Pancreas (tissue), 10 donors: ENCODE results near the gene ITPK1. TPM values are rescaled to one million over a fixed set of nuclear protein-coding genes. Genes with fewer than 3 reads are reported as not detected.
A peak's percentile ranks its signal among the peaks of the same experiment; 100 is the strongest.

Experiments
- ATAC-seq, 4 donors: fragments of 200-7000 bp; cut with Tn5 transposase; one replicate each; pipeline versions ENCODE4 v1.8.0 to v1.9.1; 2020; ENCODE audit warnings: mild to moderate bottlenecking in 4 of 4, moderate library complexity in 4 of 4
- DNase-seq, 6 donors: peaks; one replicate each; pipeline ENCODE4 v3.0.0-alpha.2; 2020
- FAIRE-seq: peaks from 2 replicates; lab custom pipeline; 2012; peaks lifted over from hg19 to GRCh38; lab: Jason Lieb, UNC
- H3K27ac ChIP-seq, 4 donors: fragments of 200-600 bp; sonication (generic); 1 replicate in 3 of 4; 2 replicates in 1 of 4; pipeline versions ENCODE4 v1.5.0 to v1.8.0; 2020
- H3K27me3 ChIP-seq, 4 donors: fragments of 200-600 bp; one replicate each; pipeline ENCODE4 v1.8.0; 2021
- H3K36me3 ChIP-seq, 3 donors: fragments of 200-600 bp; sonication (generic) in 1 of 3; one replicate each; pipeline versions ENCODE4 v1.5.0 to v1.8.0; 2020 to 2021
- H3K4me1 ChIP-seq, 3 donors: fragments of 200-600 bp; one replicate each; pipeline ENCODE4 v1.8.0; 2021
- H3K4me3 ChIP-seq, 4 donors: fragments of 200-600 bp; sonication (generic) in 2 of 4; one replicate each; pipeline versions ENCODE4 v1.5.0 to v1.8.0; 2020 to 2021
- H3K9me3 ChIP-seq, 4 donors: fragments of 200-600 bp; one replicate each; pipeline ENCODE4 v1.8.0; 2021
- CTCF ChIP-seq, 4 donors: fragments of 200-600 bp; sonication (generic) in 3 of 4; IDR thresholded peaks; one replicate each; pipeline versions ENCODE4 v1.5.0 to v1.8.0; 2021; ENCODE audit warnings: antibody characterized with exemption in 4 of 4
- whole genome bisulfite sequencing, 2 donors: extraction: QIAGEN DNeasy Blood & Tissue Kit; methylation state at CpG; one replicate each; pipeline ENCODE4 v1.1.7; 2013; 5-methylcytosine and 5-hydroxymethylcytosine counted together
- intact Hi-C, 3 donors: fragments of 100-400 bp; cut with DNase I; formaldehyde crosslinking; loops; one replicate each; pipeline versions ENCODE4 v1.11.1 to v1.14.2; 2022
- polyA plus RNA-seq, 2 donors: library from polyadenylated mRNA; stranded (reverse); fragments of 200-250 nt; gene quantifications; one replicate each; pipeline ENCODE4 v1.2.3, GENCODE V29; 2013
- total RNA-seq, 6 donors: library from RNA; stranded (reverse); fragmentation: NEBNext Ultra II Directional in 4 of 6; extraction: Animal tissue kit (Norgen Biotek cat#: 25700) in 4 of 6; gene quantifications; one replicate each; pipeline versions ENCODE4 v1.2.1 to v1.2.4, GENCODE V29; 2021 to 2023
- donor health status: healthy with polysubstance abuse.
- donor health status: DM: no; HTN: no; CAD: no; lungs with moderate emphysema.
- donor health status: DM: no; HTN: no; CAD: no.
- donor health status: control.
- donor health status: control.
- donor health status: Bipolar disorder and iron deficiency.
- donor health status: DM: yes; HTN: yes; CAD: no.
- donor health status: DM: no; HTN: no; CAD: no.
- donor health status: DM: no; HTN: no; CAD: no.
- donor health status: DM: yes; HTN: yes; CAD: no.

ITPK1 gene
- total and polyA plus RNA-seq, 8 donors: 23.2 to 38.3 (median 33.0) TPM

DNA sequence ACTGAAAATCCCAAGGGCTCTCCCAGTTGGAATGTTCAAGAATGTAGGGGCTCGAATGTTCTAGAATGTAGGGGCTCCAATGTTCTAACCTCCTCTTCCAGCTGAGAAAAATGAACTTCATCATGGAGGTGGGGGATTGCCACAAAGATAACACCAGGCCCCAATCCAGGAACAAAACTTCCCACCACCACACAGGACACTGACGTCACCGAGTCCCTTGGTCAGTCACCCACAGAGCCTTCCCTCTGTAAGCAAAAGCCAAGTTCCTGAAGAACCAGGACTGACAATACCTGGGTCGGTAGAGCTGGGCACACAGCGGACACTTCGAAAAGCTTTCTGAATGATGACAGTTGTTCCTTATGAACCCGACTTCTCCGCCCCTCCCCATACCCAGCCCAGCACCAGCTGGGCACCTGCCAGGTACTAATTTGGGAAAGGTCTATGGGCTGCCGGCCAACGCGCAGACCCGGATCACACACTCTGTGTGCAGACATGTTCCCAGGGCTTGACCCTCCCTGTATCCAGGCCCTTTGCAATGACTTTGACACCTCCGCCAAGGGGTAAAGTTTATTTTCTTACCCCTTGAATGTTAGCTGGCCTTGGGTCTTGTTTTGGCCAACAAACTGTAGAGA, 18.9 kb downstream of the ITPK1 start:
- FAIRE-seq: no peak
- Histone ChIP-seq H3K27ac (no peak overlapping the region), H3K4me3 (no peak overlapping the region), H3K4me1 (peaks cover 6 to 19% (median 11%) of the 10 kb centered on the region in 3 donors), H3K27me3 (no peaks in the 10 kb centered on the region), H3K9me3 (no peaks in the 10 kb centered on the region), H3K36me3 (no peaks in the 10 kb centered on the region)
- 60 to 67% methylated on average over 13 of the region's 13 CpGs for WGBS, 2 donors
- DNase-seq: peak in 1 of 6 donors; percentile 35
- intact Hi-C loops: no loop called here
- TF ChIP-seq CTCF (IDR thresholded peaks at IDR 0.05): no peak
- ATAC-seq: no peak

DNA sequence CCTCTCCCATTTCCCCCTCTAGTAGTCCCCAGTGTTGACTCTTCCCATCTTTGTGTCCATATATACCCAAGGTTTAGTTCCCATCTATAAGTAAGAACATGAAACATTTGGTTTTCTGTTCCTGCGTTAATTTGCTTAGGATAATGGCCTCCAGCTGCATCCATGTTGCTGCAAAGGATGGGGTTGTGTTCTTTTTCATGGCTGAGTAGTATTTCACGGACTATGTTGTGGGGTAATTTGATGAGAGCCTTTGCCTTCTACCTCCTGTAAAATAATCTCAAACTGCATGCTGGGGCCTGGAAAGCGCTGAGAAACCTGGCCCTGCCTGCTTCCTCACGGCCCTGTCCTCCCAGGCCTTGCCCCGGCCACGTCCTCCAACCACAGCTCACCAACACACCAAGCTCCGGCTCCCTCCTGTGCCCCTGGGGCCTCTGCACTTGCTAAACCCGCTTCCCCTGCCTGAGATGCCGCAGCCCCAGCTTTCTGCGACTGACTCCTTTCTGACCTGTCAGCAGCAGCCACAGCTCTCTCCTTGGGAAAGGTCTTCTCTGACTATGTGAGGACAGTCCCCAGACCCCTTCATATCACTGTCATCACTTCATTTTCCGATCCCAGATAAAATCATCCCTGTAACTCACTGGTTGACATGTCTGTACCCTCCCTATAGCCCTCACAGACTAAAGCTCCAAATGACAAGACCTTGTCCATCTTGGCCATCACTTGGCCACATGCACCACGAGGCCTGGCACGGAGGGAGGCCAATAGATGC, 19.8 kb downstream of the ITPK1 start:
- no peak overlapping the region for H3K4me3 ChIP-seq
- peak in 1 of 6 donors; percentile 54 for DNase-seq
- WGBS, 2 donors: 92 to 97% methylated on average over 13 of the region's 13 CpGs
- FAIRE-seq: no peak
- H3K36me3 ChIP-seq: no peaks in the 10 kb centered on the region
- no peak for ATAC-seq
- H3K4me1 ChIP-seq: peaks cover 6 to 19% (median 11%) of the 10 kb centered on the region in 3 donors
- no peaks in the 10 kb centered on the region for H3K9me3 ChIP-seq
- no peak for TF ChIP-seq CTCF (IDR thresholded peaks at IDR 0.05)
- intact Hi-C loops: no loop called here
- no peak overlapping the region for H3K27ac ChIP-seq
- no peaks in the 10 kb centered on the region for H3K27me3 ChIP-seq

DNA sequence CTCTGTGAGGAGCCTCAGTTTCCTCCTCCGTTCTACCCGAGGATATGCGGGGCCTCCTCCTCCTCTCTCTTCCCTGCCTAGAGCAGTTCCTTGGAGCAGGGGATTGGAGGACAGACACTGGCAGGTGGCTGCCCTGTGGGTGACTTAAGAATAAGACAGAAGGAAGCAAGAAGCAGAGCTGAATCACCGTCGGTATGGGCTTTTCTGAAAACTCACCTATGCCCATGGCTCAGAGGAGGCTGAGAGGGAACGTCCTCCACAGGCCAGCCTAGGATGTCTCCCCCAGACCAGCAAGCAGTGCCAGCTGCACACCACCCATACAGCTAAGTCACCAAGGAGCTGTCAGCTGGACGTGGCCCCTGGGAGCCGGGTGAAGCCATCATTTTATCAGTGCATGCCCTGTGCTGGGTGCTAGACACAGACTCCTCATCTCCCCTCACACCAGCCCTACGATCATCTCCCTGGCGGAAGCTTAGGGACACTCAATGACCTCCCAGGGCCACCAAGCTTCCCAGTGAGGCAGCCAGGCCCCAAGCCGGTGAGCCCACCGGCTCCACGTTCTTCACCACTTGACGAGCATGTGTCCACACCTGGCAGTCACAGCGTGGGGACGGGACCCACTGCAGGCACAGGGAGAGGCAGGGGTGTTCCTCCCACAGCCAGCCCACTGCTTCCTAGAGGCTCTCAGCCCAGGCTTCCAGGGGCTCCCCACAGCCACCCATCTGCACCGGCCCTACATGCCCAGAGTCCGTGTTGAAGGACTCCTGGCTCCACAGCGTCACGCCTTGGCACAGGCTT, 21.4 kb downstream of the ITPK1 start:
- Histone ChIP-seq H3K4me1 (peaks cover under 1 to 13% (median 4%) of the 10 kb centered on the region in 3 donors), H3K4me3 (no peak overlapping the region), H3K9me3 (no peaks in the 10 kb centered on the region), H3K36me3 (no peaks in the 10 kb centered on the region), H3K27me3 (no peaks in the 10 kb centered on the region), H3K27ac (no peak overlapping the region)
- 92% methylated on average over 20 of the region's 20 CpGs for WGBS, 2 donors
- ATAC-seq (no peak), DNase-seq (peak in 1 of 6 donors; percentile 69), FAIRE-seq (no peak)
- TF ChIP-seq CTCF (IDR thresholded peaks at IDR 0.05): no peak
- intact Hi-C loops: no loop called here

DNA sequence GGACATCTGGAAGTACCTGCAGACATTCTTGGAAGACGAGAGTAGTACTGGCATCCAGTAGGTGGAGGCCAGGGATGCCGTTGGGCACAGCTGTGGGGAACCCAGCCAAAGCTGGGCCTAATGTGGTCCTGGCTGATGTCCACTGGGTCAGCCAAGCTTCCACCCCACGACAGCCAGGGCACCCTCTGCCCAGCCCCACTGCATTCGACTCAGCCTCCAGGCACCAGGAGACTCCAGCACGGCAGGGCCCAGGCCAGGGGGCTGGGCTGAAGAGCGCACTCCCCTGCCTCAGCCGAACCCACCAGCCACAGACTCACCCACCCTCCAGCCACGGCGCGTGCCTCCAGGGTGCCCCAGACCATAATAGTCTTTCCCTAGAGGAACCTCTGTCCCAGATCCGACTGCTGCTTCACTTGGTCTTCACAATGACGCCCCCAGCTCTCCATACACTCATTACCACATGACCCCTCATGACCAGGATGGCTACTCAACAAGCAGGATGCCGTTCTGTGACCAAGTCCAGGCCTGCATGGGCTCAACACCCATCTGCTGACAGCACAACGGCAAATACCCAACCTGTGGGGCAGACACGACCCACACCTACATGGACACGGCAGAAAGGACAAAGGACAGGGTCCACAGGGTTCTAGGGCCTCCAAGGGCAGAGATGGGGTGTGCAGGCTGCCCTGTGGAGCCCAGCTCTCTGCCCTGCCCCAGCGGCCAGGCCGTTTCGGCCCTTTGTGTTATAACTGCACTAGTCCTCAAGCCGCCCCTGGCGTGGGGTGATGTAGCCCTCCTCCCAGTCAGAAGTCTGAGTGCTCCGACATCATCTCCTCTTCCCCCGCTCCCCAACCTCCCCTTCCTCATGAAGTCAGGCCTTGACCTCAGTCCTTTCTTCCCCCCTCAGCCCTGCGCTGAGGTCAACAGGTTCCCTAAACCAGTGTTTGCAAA, 22.8 kb downstream of the ITPK1 start:
- no peaks in the 10 kb centered on the region for H3K27me3 ChIP-seq
- H3K4me1 ChIP-seq: peaks cover 0 to 4% (median 0%) of the 10 kb centered on the region in 3 donors

More for the DNA sequence above, 22.8 kb downstream of the ITPK1 start:
- intact Hi-C loops: no loop called here
- FAIRE-seq: no peak
- Histone ChIP-seq H3K27ac (no peak overlapping the region), H3K9me3 (no peaks in the 10 kb centered on the region), H3K4me3 (no peak overlapping the region), H3K36me3 (no peaks in the 10 kb centered on the region)
- peak in 1 of 6 donors; percentile 47 for DNase-seq
- ATAC-seq: no peak
- TF ChIP-seq CTCF (IDR thresholded peaks at IDR 0.05): no peak
- 85 to 90% methylated on average over 23 to 24 of the region's 24 CpGs for WGBS, 2 donors
